Left lung (tissue), 10 donors: ENCODE results near the gene CCDC178. TPM values are rescaled to one million over a fixed set of nuclear protein-coding genes. Genes with fewer than 3 reads are reported as not detected.

Experiments used
- ATAC-seq: fragments of 200-7000 bp; cut with Tn5 transposase; one replicate; pipeline ENCODE4 v1.9.1; 2020; ENCODE audit warnings: moderate library complexity
- DNase-seq, 4 donors: peaks; one replicate each; pipeline ENCODE4 v3.0.0-alpha.2; 2013 to 2020
- H3K27ac ChIP-seq, 2 donors: fragments of 200-600 bp; sonication (generic) in 1 of 2; one replicate each; pipeline versions ENCODE4 v1.5.0 to v1.8.0; 2020 to 2021
- H3K27me3 ChIP-seq, 2 donors: fragments of 200-600 bp; sonication (generic) in 1 of 2; one replicate each; pipeline versions ENCODE4 v1.5.0 to v1.8.0; 2020 to 2021
- H3K36me3 ChIP-seq, 2 donors: fragments of 200-600 bp; sonication (generic) in 1 of 2; one replicate each; pipeline versions ENCODE4 v1.5.0 to v1.8.0; 2020 to 2021
- H3K4me1 ChIP-seq, 2 donors: fragments of 200-600 bp; one replicate each; pipeline ENCODE4 v1.8.0; 2021
- H3K4me3 ChIP-seq, 2 donors: fragments of 200-600 bp; sonication (generic) in 1 of 2; one replicate each; pipeline versions ENCODE4 v1.5.0 to v1.8.0; 2020 to 2021; ENCODE audit warnings: mild to moderate bottlenecking in 1 of 2
- H3K9me3 ChIP-seq, 2 donors: fragments of 200-600 bp; sonication (generic) in 1 of 2; one replicate each; pipeline versions ENCODE4 v1.5.0 to v1.8.0; 2020 to 2021
- CTCF ChIP-seq, 2 donors: fragments of 200-600 bp; sonication (generic) in 1 of 2; IDR thresholded peaks; one replicate each; pipeline versions ENCODE4 v1.5.0 to v1.8.0; 2021; ENCODE audit warnings: antibody characterized with exemption in 2 of 2
- intact Hi-C, 2 donors: fragments of 100-400 bp; cut with DNase I; formaldehyde crosslinking; loops; one replicate each; pipeline versions ENCODE4 v1.11.2 to v1.14.2; 2022
- polyA plus RNA-seq, 6 donors: library from polyadenylated mRNA; unstranded; fragments of 120-200 nt; gene quantifications; one replicate each; pipeline ENCODE4 v1.2.1, GENCODE V29; 2013; ENCODE audit not compliant: insufficient read length in 6 of 6
- total RNA-seq, 2 donors: library from RNA; stranded (reverse); fragmentation: NEBNext Ultra II Directional; extraction: Animal tissue kit (Norgen Biotek cat#: 25700); gene quantifications; one replicate each; pipeline ENCODE4 v1.2.1, GENCODE V29; 2021
- donor health status: DM: no; HTN: yes; CAD: no.
- donor health status: DM: no; HTN: no; CAD: no.

Gene CCDC178
- total and polyA plus RNA-seq, 8 donors: 0.73 to 2.9 (median 2.2) TPM; not detected in 1

GRCh38 chr18:33282142-33282541 is 158.4 kb downstream of the CCDC178 start:
- no peak for ATAC-seq
- no peak for TF ChIP-seq CTCF (IDR thresholded peaks at IDR 0.05)

GRCh38 chr18:33277431-33277830 is 163.1 kb downstream of the CCDC178 start:
- Histone ChIP-seq H3K9me3 (no peaks in the 10 kb centered on the region), H3K36me3 (no peaks in the 10 kb centered on the region), H3K4me3 (no peak overlapping the region), H3K27ac (no peak overlapping the region), H3K4me1 (no peaks in the 10 kb centered on the region), H3K27me3 (no peaks in the 10 kb centered on the region)
- ATAC-seq: no peak
- intact Hi-C loops: no loop called here
- no peak for DNase-seq
- no peak for TF ChIP-seq CTCF (IDR thresholded peaks at IDR 0.05)

More at GRCh38 chr18:33282142-33282541, 158.4 kb downstream of the CCDC178 start:
- Histone ChIP-seq H3K9me3 (no peaks in the 10 kb centered on the region), H3K36me3 (no peaks in the 10 kb centered on the region), H3K4me1 (no peaks in the 10 kb centered on the region), H3K27me3 (no peaks in the 10 kb centered on the region), H3K4me3 (no peak overlapping the region), H3K27ac (no peak overlapping the region)
- intact Hi-C loops: no loop called here
- no peak for DNase-seq

- intact Hi-C loops: no loop called here
- H3K9me3 ChIP-seq: no peaks in the 10 kb centered on the region
- DNase-seq (no peak), ATAC-seq (no peak)
- no peak overlapping the region for H3K4me3 ChIP-seq
- H3K27me3 ChIP-seq: no peaks in the 10 kb centered on the region
- no peaks in the 10 kb centered on the region for H3K4me1 ChIP-seq
- no peak for TF ChIP-seq CTCF (IDR thresholded peaks at IDR 0.05)
- no peaks in the 10 kb centered on the region for H3K36me3 ChIP-seq
- H3K27ac ChIP-seq: no peak overlapping the region
Observed at GRCh38 chr18:33275843-33276242, 164.7 kb downstream of the CCDC178 start.

- no peaks in the 10 kb centered on the region for H3K9me3 ChIP-seq
- H3K4me3 ChIP-seq: no peak overlapping the region
- TF ChIP-seq CTCF (IDR thresholded peaks at IDR 0.05): no peak
- no peaks in the 10 kb centered on the region for H3K4me1 ChIP-seq
- DNase-seq: no peak
- H3K27ac ChIP-seq: no peak overlapping the region
- no peaks in the 10 kb centered on the region for H3K36me3 ChIP-seq
- intact Hi-C loops: no loop called here
- ATAC-seq: no peak
- no peaks in the 10 kb centered on the region for H3K27me3 ChIP-seq
Observed at GRCh38 chr18:33270297-33270696, 170.2 kb downstream of the CCDC178 start.

GRCh38 chr18:33269223-33269622 is 171.3 kb downstream of the CCDC178 start:
- Histone ChIP-seq H3K36me3 (no peaks in the 10 kb centered on the region), H3K9me3 (no peaks in the 10 kb centered on the region), H3K27ac (no peak overlapping the region), H3K27me3 (no peaks in the 10 kb centered on the region), H3K4me3 (no peak overlapping the region), H3K4me1 (no peaks in the 10 kb centered on the region)
- intact Hi-C loops: no loop called here
- no peak for TF ChIP-seq CTCF (IDR thresholded peaks at IDR 0.05)
- ATAC-seq (no peak), DNase-seq (no peak)
